Measurements from ENCODE around the gene INHBE.

DNA sequence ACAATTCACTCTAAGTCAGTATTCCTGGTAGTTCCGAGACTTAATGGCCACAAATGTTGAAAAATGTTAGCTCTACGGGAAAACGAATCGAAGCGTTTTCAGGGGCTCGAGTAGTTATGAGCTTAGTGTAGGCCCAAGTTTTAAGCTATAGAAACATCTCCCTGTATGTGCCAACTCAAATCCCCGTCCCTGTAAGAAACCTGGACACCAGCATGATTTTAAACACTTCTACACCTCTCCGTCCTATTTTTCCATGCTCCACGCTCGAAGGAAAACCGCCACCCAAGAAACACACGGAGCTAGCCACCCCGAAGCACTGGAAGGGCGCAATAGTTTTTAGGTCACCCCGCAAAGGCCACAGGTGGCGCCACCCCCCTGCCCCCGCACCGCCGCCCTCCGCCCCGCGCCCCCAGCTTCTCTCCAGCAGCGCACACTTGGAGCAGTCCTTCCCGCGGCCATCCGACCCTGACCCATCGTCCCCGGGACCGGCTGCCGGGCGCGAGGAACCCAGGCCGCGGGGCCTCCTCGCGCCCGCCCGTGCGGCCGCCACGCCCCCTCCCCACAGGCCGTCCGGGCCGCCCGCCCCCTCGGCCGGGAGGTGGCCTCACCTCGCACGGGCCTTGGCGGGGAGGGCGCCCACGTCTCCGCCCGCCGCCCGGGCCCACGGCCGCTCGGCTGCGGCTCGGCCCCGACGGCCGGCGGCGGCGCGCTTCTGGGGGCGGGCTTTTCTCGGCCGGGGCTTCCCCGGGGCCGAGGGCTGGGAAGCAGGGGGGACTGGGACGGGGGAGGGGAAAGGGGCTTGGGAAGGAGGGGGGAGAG lies 24.8 kb upstream of the INHBE start:
- TF ChIP-seq, protein P1, sequence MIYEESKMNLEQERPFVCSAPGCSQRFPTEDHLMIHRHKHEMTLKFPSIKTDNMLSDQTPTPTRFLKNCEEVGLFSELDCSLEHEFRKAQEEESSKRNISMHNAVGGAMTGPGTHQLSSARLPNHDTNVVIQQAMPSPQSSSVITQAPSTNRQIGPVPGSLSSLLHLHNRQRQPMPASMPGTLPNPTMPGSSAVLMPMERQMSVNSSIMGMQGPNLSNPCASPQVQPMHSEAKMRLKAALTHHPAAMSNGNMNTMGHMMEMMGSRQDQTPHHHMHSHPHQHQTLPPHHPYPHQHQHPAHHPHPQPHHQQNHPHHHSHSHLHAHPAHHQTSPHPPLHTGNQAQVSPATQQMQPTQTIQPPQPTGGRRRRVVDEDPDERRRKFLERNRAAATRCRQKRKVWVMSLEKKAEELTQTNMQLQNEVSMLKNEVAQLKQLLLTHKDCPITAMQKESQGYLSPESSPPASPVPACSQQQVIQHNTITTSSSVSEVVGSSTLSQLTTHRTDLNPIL (CRISPR knock-in tag; IDR thresholded peaks at IDR 0.05; ENCODE audit: low read depth), result no peak
- TF ChIP-seq ZFP3 (CRISPR knock-in tag; IDR thresholded peaks at IDR 0.05), result no peak
- no peak for TF ChIP-seq OSR1 (CRISPR knock-in tag; IDR thresholded peaks at IDR 0.05)
- TF ChIP-seq ZNF565 (CRISPR knock-in tag; conservative IDR thresholded peaks at IDR 0.05; ENCODE audit: low read depth), result no peak
- no peak for TF ChIP-seq GLIS3 (CRISPR knock-in tag; IDR thresholded peaks at IDR 0.05)
- TF ChIP-seq ZC3H10 (CRISPR knock-in tag; IDR thresholded peaks at IDR 0.05), result no peak
- no peak for TF ChIP-seq ZNF8 (CRISPR knock-in tag; IDR thresholded peaks at IDR 0.05)
- no peak for TF ChIP-seq ZNF70 (CRISPR knock-in tag; IDR thresholded peaks at IDR 0.05)
- TF ChIP-seq TCF4 (CRISPR knock-in tag; IDR thresholded peaks at IDR 0.05; ENCODE audit: borderline replicate concordance), result no peak
- TF ChIP-seq RARB (CRISPR knock-in tag; IDR thresholded peaks at IDR 0.05), result no peak
- no peak for TF ChIP-seq ARNTL (CRISPR knock-in tag; IDR thresholded peaks at IDR 0.05; ENCODE audit: borderline replicate concordance, low read depth)

Data from SK-N-SH treated with all-trans-retinoic acid at 6 μM for 48 hours (cell line).